A673 (cell line): ENCODE data around the gene MPC1L.

Experiments
- CTCF ChIP-seq: fragments of 300-800, 200-600 bp; sonication (generic); conservative IDR thresholded peaks from 2 replicates; pipeline ENCODE4 v1.5.1; 2017; ENCODE audit warnings: low read depth, mild to moderate bottlenecking, antibody characterized with exemption, low read length, moderate library complexity, mixed read lengths
- EZH2 ChIP-seq: fragments of 200-600 bp; sonication (generic); IDR thresholded peaks from 2 replicates; pipeline ENCODE4 v1.6.1; 2017; ENCODE audit warnings: borderline replicate concordance, low read depth, mild to moderate bottlenecking, mixed read lengths, antibody characterized with exemption, low read length; ENCODE audit not compliant: poor library complexity, severe bottlenecking

GRCh38 chrX:40623139-40623536 is at the start of gene MPC1L:
- TF ChIP-seq CTCF: no peak
- no peak for TF ChIP-seq EZH2
